ENCODE results near the gene CD3E. TPM values are rescaled to one million over a fixed set of nuclear protein-coding genes. Genes with fewer than 3 reads are reported as not detected.

CD3E gene
- total and polyA plus RNA-seq, 2 donors (not counting 1 experiment from before 2014, with no cell fraction given), result 1.0 to 1.7 TPM

DNA sequence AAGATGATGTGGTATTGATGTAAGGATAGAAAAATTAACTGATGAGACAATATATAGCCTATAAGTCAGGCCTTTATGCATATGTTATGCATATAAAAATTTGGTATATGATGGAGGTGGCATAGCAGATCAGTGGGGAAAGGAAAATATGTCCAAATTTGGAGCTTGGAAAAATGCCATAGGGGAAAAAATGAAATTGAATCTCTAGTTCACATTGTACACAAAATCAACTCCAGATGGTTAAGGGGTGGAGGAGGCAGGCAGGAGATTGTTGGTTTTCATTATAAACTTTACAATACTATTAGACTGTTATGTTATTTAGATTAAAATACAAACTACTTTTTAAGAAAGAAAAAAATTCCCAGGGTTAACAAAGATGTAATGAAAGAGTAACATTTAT lies 15.1 kb upstream of the CD3E start:
- no peak overlapping the region for H3K27ac ChIP-seq (ENCODE audit: low read length in 2 of 2)
- DNase-seq, result no peak
- ChIA-PET POLR2A (interaction anchor here (0.7 kb wide), 1 partner anchor 19 kb away, joined by 5 read pairs; no protein-coding TSS in a partner anchor), CTCF (interaction anchor here (1.1 to 6.1 kb wide), 5 partner anchors 11 to 91 kb away, joined by 3 to 87 read pairs (median 4); partner anchors contain the start of gene JAML)
- peaks cover 0 to 4% (median 0%) of the 10 kb centered on the region in 4 experiments for H3K27me3 ChIP-seq (replicated peaks in 1 of 4; ENCODE audit: control extremely low read depth in 1 of 4, control insufficient read depth in 3 of 4, insufficient read depth in 4 of 4, low read length in 3 of 4)
- no peak overlapping the region for H3K4me2 ChIP-seq (replicated peaks; ENCODE audit: low read depth, low read length, poor library complexity, severe bottlenecking)
- no peaks in the 10 kb centered on the region for H3K4me1 ChIP-seq (ENCODE audit: control insufficient read depth in 2 of 2, insufficient read depth in 2 of 2, low read length in 2 of 2)
- H3K27me3 Mint-ChIP-seq, result peaks cover 30% of the 10 kb centered on the region
- H3K9me3 ChIP-seq (ENCODE audit: control extremely low read depth in 1 of 3, control insufficient read depth in 2 of 3, insufficient read depth in 1 of 3, low read length in 2 of 3), result no peaks in the 10 kb centered on the region
- no peaks in the 10 kb centered on the region for H3K79me2 ChIP-seq (ENCODE audit: control insufficient read depth, insufficient read depth, low read length)
- no peak overlapping the region for H3K27ac Mint-ChIP-seq
- no peaks in the 10 kb centered on the region for H3K36me3 ChIP-seq (replicated peaks in 1 of 2; ENCODE audit: control extremely low read depth in 1 of 2, control insufficient read depth in 1 of 2, extremely low read depth in 1 of 2, insufficient read depth in 2 of 2, low read length in 1 of 2)
- intact Hi-C loops (cut with micrococcal nuclease), result no loop called here
- no peak overlapping the region for H3K4me3 Mint-ChIP-seq
- no peak for TF ChIP-seq CTCF (IDR thresholded peaks at IDR 0.05)
- no peak for TF ChIP-seq EZH2 (IDR thresholded peaks at IDR 0.05; ENCODE audit: borderline replicate concordance, insufficient read depth, low read depth, low read length, poor library complexity, severe bottlenecking)
- no peak overlapping the region for H3K9ac ChIP-seq (ENCODE audit: low read length)
- no peaks in the 10 kb centered on the region for H4K20me1 ChIP-seq (ENCODE audit: control insufficient read depth, insufficient read depth, low read length, poor library complexity, severe bottlenecking)
- no peak for ATAC-seq (ENCODE audit: low read depth)
- H3K9me3 Mint-ChIP-seq (ENCODE audit: insufficient read depth), result no peaks in the 10 kb centered on the region
- no peaks in the 10 kb centered on the region for H3K4me1 Mint-ChIP-seq
- no peak overlapping the region for H3K4me3 ChIP-seq (ENCODE audit: control extremely low read depth in 1 of 5, extremely low read depth in 1 of 5, insufficient read depth in 1 of 5, low read depth in 2 of 5, low read length in 4 of 5)
- no peak overlapping the region for H2AFZ ChIP-seq (ENCODE audit: insufficient read depth, low read depth, low read length, poor library complexity, severe bottlenecking)

DNA sequence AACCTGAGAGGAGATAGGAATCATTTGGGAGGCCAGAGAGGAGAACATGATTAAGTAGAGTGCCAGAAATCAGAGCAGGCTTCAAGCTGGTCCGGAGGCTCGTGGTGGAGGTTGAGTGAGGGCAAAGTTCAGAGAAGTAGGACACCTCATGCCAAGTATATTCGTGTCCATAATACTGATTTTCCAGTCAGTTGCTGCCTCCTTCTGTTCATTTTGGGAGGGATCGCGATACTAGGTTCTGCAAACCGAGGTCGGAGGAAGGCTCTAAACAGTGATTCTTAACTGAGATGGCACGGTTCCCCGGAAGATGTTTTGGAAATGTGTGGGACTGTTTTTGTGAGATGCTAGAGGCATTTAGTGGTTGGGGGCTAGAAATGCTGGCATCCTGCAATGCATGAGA lies 13.6 kb upstream of the CD3E start:
- Histone ChIP-seq H3K27ac (ENCODE audit: low read length in 2 of 2) (no peak overlapping the region), H3K79me2 (ENCODE audit: control insufficient read depth, insufficient read depth, low read length) (no peaks in the 10 kb centered on the region), H4K20me1 (ENCODE audit: control insufficient read depth, insufficient read depth, low read length, poor library complexity, severe bottlenecking) (no peaks in the 10 kb centered on the region), H3K36me3 (replicated peaks in 1 of 2; ENCODE audit: control extremely low read depth in 1 of 2, control insufficient read depth in 1 of 2, extremely low read depth in 1 of 2, insufficient read depth in 2 of 2, low read length in 1 of 2) (no peaks in the 10 kb centered on the region), H2AFZ (ENCODE audit: insufficient read depth, low read depth, low read length, poor library complexity, severe bottlenecking) (peak overlapping the region; percentile 35), H3K27me3 (replicated peaks in 1 of 4; ENCODE audit: control extremely low read depth in 1 of 4, control insufficient read depth in 3 of 4, insufficient read depth in 4 of 4, low read length in 3 of 4) (peaks cover 0 to 7% (median 2%) of the 10 kb centered on the region in 4 experiments), H3K4me2 (replicated peaks; ENCODE audit: low read depth, low read length, poor library complexity, severe bottlenecking) (no peak overlapping the region), H3K4me1 (ENCODE audit: control insufficient read depth in 2 of 2, insufficient read depth in 2 of 2, low read length in 2 of 2) (no peaks in the 10 kb centered on the region), H3K9ac (ENCODE audit: low read length) (no peak overlapping the region), H3K4me3 (ENCODE audit: control extremely low read depth in 1 of 5, extremely low read depth in 1 of 5, insufficient read depth in 1 of 5, low read depth in 2 of 5, low read length in 4 of 5) (no peak overlapping the region), H3K9me3 (ENCODE audit: control extremely low read depth in 1 of 3, control insufficient read depth in 2 of 3, insufficient read depth in 1 of 3, low read length in 2 of 3) (no peaks in the 10 kb centered on the region)
- TF ChIP-seq EZH2 (IDR thresholded peaks at IDR 0.05; ENCODE audit: borderline replicate concordance, insufficient read depth, low read depth, low read length, poor library complexity, severe bottlenecking) (no peak), CTCF (IDR thresholded peaks at IDR 0.05) (peak; percentile 37)
- no peak overlapping the region for H3K4me3 Mint-ChIP-seq
- peaks cover 34% of the 10 kb centered on the region for H3K27me3 Mint-ChIP-seq
- intact Hi-C loops (cut with micrococcal nuclease), result loop anchor here (1.0 to 2.0 kb wide), 2 partner anchors 93 to 146 kb away; no protein-coding TSS in a partner anchor
- ChIA-PET CTCF (interaction anchor here (0.8 to 6.1 kb wide), 10 partner anchors 9 to 109 kb away, joined by 3 to 87 read pairs (median 4); no protein-coding TSS in a partner anchor), POLR2A (interaction anchor here (0.6 kb wide), 1 partner anchor 578 kb away, joined by 4 read pairs; no protein-coding TSS in a partner anchor)
- no peaks in the 10 kb centered on the region for H3K9me3 Mint-ChIP-seq (ENCODE audit: insufficient read depth)
- H3K4me1 Mint-ChIP-seq, result peaks cover under 1% of the 10 kb centered on the region
- ATAC-seq (ENCODE audit: low read depth), result peak; percentile 49
- H3K27ac Mint-ChIP-seq, result no peak overlapping the region
- WGBS (ENCODE audit: insufficient coverage), result 13% methylated on average over 7 of the region's 9 CpGs
- DNase-seq, result peak; percentile 54
